Gastroesophageal sphincter (tissue), 4 donors: ENCODE data around the gene COG3. TPM values are rescaled to one million over a fixed set of nuclear protein-coding genes. Genes with fewer than 3 reads are reported as not detected.

Experiments used
- ATAC-seq: fragments of 150-250 bp; one replicate; pipeline ENCODE4 v1.9.1; 2016; ENCODE audit warnings: mild to moderate bottlenecking, moderate library complexity
- H3K27ac ChIP-seq, 4 donors: fragments of 200-600 bp; sonication (generic) in 3 of 4; 1 replicate in 3 of 4; 2 replicates in 1 of 4; pipeline ENCODE4 v1.5.1; 2016 to 2019
- H3K27me3 ChIP-seq: fragments of 200-600 bp; sonication (generic); one replicate; pipeline ENCODE4 v1.5.1; 2019
- H3K36me3 ChIP-seq, 2 donors: fragments of 200-600 bp; sonication (generic); one replicate each; pipeline ENCODE4 v1.5.1; 2019; ENCODE audit warnings: control low read depth in 1 of 2
- H3K4me1 ChIP-seq, 3 donors: fragments of 200-600 bp; sonication (generic); 1 replicate in 2 of 3; 2 replicates in 1 of 3; pipeline ENCODE4 v1.5.1; 2016 to 2019; ENCODE audit warnings: control low read depth in 2 of 3
- H3K4me3 ChIP-seq, 2 donors: fragments of 200-600 bp; sonication (generic); one replicate each; pipeline ENCODE4 v1.5.1; 2019; ENCODE audit warnings: mild to moderate bottlenecking in 1 of 2, moderate library complexity in 1 of 2
- H3K9me3 ChIP-seq, 3 donors: fragments of 200-600 bp; sonication (generic); one replicate each; pipeline ENCODE4 v1.5.1; 2017 to 2019; ENCODE audit warnings: control low read depth in 2 of 3
- CTCF ChIP-seq, 4 experiments: fragments of 200-600 bp in 2 of 4; fragments of 450-650 bp in 2 of 4; sonication (generic) in 1 of 4; IDR thresholded peaks; one replicate each; pipeline ENCODE4 v1.5.1; 2017 to 2019; ENCODE audit warnings: antibody characterized with exemption in 4 of 4, mild to moderate bottlenecking in 2 of 4, moderate library complexity in 2 of 4
- EP300 ChIP-seq: sonication (generic); formaldehyde crosslinking; IDR thresholded peaks from one replicate; pipeline ENCODE4 v1.6.1; 2017; ENCODE audit warnings: antibody characterized with exemption, mild to moderate bottlenecking
- POLR2A ChIP-seq, 2 donors: fragments of 450-650 bp; IDR thresholded peaks; one replicate each; pipeline ENCODE4 v1.6.1; 2017; ENCODE audit warnings: antibody characterized with exemption in 2 of 2, mild to moderate bottlenecking in 2 of 2, moderate library complexity in 1 of 2
- POLR2AphosphoS5 ChIP-seq: sonication (generic); formaldehyde crosslinking; IDR thresholded peaks from one replicate; pipeline ENCODE4 v1.6.1; 2017; ENCODE audit warnings: antibody characterized with exemption
- WGBS, 2 donors: methylation state at CpG; one replicate each; pipeline ENCODE4 v1.1.5; 2018; ENCODE audit warnings: low coverage in 1 of 2; 5-methylcytosine and 5-hydroxymethylcytosine counted together
- total RNA-seq, 4 donors: library from RNA; depleted of rRNA; stranded (reverse); fragments of >200 nt; gene quantifications; one replicate each; pipeline ENCODE4 v1.1.0, GENCODE V29; 2016

The COG3 gene
- total RNA-seq, 4 donors from 2014 or later = 19.4 to 30.0 (median 21.3) TPM

DNA sequence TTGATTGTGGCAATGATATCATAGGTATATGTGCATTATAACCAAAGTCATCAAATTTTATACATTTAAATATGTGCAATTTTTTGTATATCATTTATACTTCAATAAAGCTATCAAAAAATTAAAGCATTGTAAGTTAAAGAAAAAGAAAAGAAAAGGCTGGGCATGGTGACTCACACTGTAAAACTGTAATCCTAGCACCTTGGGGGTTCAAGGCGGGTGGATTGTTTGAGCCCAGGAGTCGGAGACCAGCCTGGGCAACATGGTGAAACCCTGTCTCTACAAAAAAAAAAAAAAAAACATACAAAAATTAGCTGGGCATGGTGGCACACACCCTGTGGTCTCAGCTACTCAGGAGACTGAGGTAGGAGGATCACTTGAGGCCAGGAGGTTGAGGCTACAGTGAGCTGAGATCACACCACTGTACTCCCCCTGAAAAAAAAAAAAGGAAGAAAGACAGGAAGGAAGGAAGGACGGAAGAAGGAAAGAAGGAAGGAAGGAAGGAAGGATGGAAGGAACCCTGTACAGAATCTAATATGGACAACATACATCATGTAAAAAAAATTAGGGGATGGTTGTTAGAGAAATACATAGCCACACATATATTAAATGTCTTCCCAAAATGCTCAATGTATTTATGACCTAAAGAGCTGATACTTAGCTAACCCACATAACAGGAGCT, 24.8 kb upstream of the COG3 start:
- no peak for ATAC-seq
- WGBS, 2 donors = 60 to 82% methylated on average over 2 to 3 of the region's 3 CpGs
- no peaks in the 10 kb centered on the region for H3K36me3 ChIP-seq
- no peaks in the 10 kb centered on the region for H3K9me3 ChIP-seq
- H3K4me3 ChIP-seq = no peak overlapping the region
- no peak for TF ChIP-seq CTCF (IDR thresholded peaks at IDR 0.05)
- TF ChIP-seq POLR2A (IDR thresholded peaks at IDR 0.05) = no peak
- TF ChIP-seq EP300 = no peak
- TF ChIP-seq POLR2AphosphoS5 = no peak
- H3K27me3 ChIP-seq = no peaks in the 10 kb centered on the region
- peaks cover 0 to 20% (median 0%) of the 10 kb centered on the region in 3 donors for H3K4me1 ChIP-seq
- peak overlapping the region in 3 of 4 donors; percentile 10 to 53 (median 51) for H3K27ac ChIP-seq

DNA sequence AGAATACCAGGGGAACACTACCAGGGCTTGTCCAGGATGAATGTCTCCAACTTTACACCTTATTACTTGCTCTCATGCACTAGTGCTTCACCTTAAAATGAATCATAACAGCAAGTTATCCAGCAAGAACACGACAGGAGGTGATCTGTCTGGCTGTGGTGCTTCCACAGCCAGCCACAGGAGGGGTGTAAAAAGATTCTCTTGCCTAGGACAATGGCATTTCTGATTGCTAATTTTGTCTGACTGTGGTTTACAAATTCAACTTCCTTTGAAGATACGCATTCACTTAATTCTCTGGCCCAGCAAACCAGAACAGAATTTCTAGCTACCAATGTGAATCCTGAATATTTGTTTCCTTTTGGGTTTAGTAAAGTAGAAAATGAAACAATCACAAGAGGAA, 23.1 kb upstream of the COG3 start:
- peak overlapping the region in 1 of 4 donors; percentile 17 for H3K27ac ChIP-seq
- H3K27me3 ChIP-seq = no peaks in the 10 kb centered on the region
- no peak for ATAC-seq
- peaks cover 0 to 20% (median 0%) of the 10 kb centered on the region in 3 donors for H3K4me1 ChIP-seq
- WGBS, 2 donors = 28 to 37% methylated on average over 2 of the region's 2 CpGs
- H3K9me3 ChIP-seq = no peaks in the 10 kb centered on the region
- TF ChIP-seq CTCF (IDR thresholded peaks at IDR 0.05) (no peak), POLR2A (IDR thresholded peaks at IDR 0.05) (no peak), POLR2AphosphoS5 (no peak), EP300 (no peak)
- no peaks in the 10 kb centered on the region for H3K36me3 ChIP-seq
- H3K4me3 ChIP-seq = no peak overlapping the region

- WGBS, 2 donors = 0 to 78% methylated on average over 1 to 6 of the region's 6 CpGs
- no peak overlapping the region for H3K4me3 ChIP-seq
- H3K4me1 ChIP-seq = peaks cover 0 to 19% (median 0%) of the 10 kb centered on the region in 3 donors
- TF ChIP-seq POLR2A (IDR thresholded peaks at IDR 0.05) (no peak), POLR2AphosphoS5 (no peak), CTCF (IDR thresholded peaks at IDR 0.05) (no peak), EP300 (no peak)
- ATAC-seq = no peak
- no peaks in the 10 kb centered on the region for H3K27me3 ChIP-seq
- H3K36me3 ChIP-seq = no peaks in the 10 kb centered on the region
- no peak overlapping the region for H3K27ac ChIP-seq
- H3K9me3 ChIP-seq = no peaks in the 10 kb centered on the region
Observed at GRCh38 chr13:45445053-45445452, 19.7 kb upstream of the COG3 start.

GRCh38 chr13:45446181-45446580, 18.6 kb upstream of the COG3 start:
- TF ChIP-seq CTCF (IDR thresholded peaks at IDR 0.05) = no peak
- TF ChIP-seq EP300 = no peak
- TF ChIP-seq POLR2A (IDR thresholded peaks at IDR 0.05) = no peak
- no peak for TF ChIP-seq POLR2AphosphoS5
- ATAC-seq = no peak
- Histone ChIP-seq H3K4me3 (no peak overlapping the region), H3K4me1 (peaks cover 0 to 8% (median 0%) of the 10 kb centered on the region in 3 donors), H3K27ac (no peak overlapping the region), H3K9me3 (no peaks in the 10 kb centered on the region), H3K27me3 (no peaks in the 10 kb centered on the region), H3K36me3 (no peaks in the 10 kb centered on the region)
- 76 to 80% methylated on average over 1 to 6 of the region's 7 CpGs for WGBS, 2 donors

GRCh38 chr13:45447050-45447661, 17.6 kb upstream of the COG3 start:
- H3K36me3 ChIP-seq = no peaks in the 10 kb centered on the region
- no peak for ATAC-seq
- TF ChIP-seq POLR2A (IDR thresholded peaks at IDR 0.05) (no peak), EP300 (no peak)
- no peaks in the 10 kb centered on the region for H3K27me3 ChIP-seq
- H3K9me3 ChIP-seq = no peaks in the 10 kb centered on the region
- no peak overlapping the region for H3K4me3 ChIP-seq
- no peaks in the 10 kb centered on the region for H3K4me1 ChIP-seq
- no peak overlapping the region for H3K27ac ChIP-seq
- 59% methylated on average over 9 of the region's 9 CpGs; no CpG with 5 or more reads in 1 of the 2 donors for WGBS, 2 donors
